MM.1S (cell line): ENCODE data around the gene MAP3K12.
A peak's percentile ranks its signal among the peaks of the same experiment; 100 is the strongest.

ENCODE experiments used
- EZH2 ChIP-seq: fragments of 300-600 bp; sonication (generic); optimal IDR thresholded peaks from 2 replicates; pipeline ENCODE3; 2017; ENCODE audit warnings: low read depth, mild to moderate bottlenecking, antibody characterized with exemption, low read length, mixed read lengths
- EZH2phosphoT487 ChIP-seq: fragments of 300-600 bp; sonication (generic); IDR thresholded peaks from 2 replicates; pipeline ENCODE4 v1.6.1; 2018; ENCODE audit warnings: antibody characterized with exemption, low read length
- TF ChIP-seq, protein P1 (sequence below): fragments of 300-600 bp; sonication (generic); IDR thresholded peaks from 2 replicates; pipeline ENCODE4 v1.5.1; 2016; ENCODE audit warnings: antibody characterized with exemption, low read length, mixed read lengths

DNA sequence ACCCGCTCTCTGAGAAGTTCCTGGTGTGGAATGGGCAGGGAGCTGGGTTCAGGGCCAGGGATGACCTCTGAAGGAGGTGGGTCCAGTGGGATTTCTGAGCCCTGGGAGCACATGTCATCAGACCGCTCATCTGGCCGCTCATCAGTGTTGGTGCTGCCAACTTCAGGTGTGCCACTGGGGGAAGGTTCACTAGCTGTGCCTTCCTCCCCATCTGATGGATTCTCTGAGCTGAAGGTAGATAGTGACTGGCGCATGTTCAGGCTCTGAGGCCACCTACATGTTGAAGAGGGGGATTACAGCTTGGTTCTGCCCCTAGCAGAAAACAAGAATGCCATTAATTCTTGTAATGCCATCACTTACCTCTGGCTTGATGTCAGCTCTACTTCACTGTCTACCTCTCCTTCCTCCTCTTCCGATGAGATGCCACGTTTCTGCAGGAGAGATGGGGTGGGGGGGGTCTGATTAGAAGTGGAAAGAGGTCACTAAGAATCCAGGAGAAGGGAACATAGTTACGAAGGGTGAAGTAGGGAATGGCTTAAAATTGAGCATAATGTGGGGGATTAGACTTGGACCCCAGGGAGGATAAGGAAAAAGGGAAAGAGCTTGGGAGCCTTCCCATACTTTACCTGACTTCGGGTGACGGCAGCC, 17.2 kb downstream of the MAP3K12 start:
- TF ChIP-seq, protein P1, sequence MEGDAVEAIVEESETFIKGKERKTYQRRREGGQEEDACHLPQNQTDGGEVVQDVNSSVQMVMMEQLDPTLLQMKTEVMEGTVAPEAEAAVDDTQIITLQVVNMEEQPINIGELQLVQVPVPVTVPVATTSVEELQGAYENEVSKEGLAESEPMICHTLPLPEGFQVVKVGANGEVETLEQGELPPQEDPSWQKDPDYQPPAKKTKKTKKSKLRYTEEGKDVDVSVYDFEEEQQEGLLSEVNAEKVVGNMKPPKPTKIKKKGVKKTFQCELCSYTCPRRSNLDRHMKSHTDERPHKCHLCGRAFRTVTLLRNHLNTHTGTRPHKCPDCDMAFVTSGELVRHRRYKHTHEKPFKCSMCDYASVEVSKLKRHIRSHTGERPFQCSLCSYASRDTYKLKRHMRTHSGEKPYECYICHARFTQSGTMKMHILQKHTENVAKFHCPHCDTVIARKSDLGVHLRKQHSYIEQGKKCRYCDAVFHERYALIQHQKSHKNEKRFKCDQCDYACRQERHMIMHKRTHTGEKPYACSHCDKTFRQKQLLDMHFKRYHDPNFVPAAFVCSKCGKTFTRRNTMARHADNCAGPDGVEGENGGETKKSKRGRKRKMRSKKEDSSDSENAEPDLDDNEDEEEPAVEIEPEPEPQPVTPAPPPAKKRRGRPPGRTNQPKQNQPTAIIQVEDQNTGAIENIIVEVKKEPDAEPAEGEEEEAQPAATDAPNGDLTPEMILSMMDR, result peak; percentile 46
- TF ChIP-seq EZH2 (no peak), EZH2phosphoT487 (no peak)
